Esophagus muscularis mucosa (tissue), 4 donors: ENCODE data around the gene PHC3. TPM values are rescaled to one million over a fixed set of nuclear protein-coding genes. Genes with fewer than 3 reads are reported as not detected.
A peak's percentile ranks its signal among the peaks of the same experiment; 100 is the strongest.

Experiments
- DNase-seq: peaks from one replicate; pipeline ENCODE4 v3.0.0-alpha.2; 2017; ENCODE audit errors: extremely low spot score
- H3K27ac ChIP-seq, 4 donors: fragments of 200-600 bp; sonication (generic); replicated peaks in 1 of 4; 1 replicate in 3 of 4; 2 replicates in 1 of 4; pipeline ENCODE4 v1.5.1; 2016 to 2019; ENCODE audit warnings: mild to moderate bottlenecking in 1 of 4
- H3K27me3 ChIP-seq, 4 donors: fragments of 200-600 bp; sonication (generic); one replicate each; pipeline versions ENCODE4 v1.5.1 to v1.6.0; 2016 to 2019
- H3K36me3 ChIP-seq, 4 donors: fragments of 200-600 bp; sonication (generic); one replicate each; pipeline ENCODE4 v1.5.1; 2016 to 2019
- H3K4me1 ChIP-seq, 4 donors: fragments of 200-600 bp; sonication (generic); one replicate each; pipeline ENCODE4 v1.5.1; 2016 to 2019
- H3K4me3 ChIP-seq, 4 donors: fragments of 200-600 bp; sonication (generic); 1 replicate in 2 of 4; 2 replicates in 2 of 4; pipeline ENCODE4 v1.5.1; 2016 to 2019; ENCODE audit warnings: mild to moderate bottlenecking in 4 of 4, moderate library complexity in 1 of 4
- H3K9me3 ChIP-seq, 4 donors: fragments of 200-600 bp; sonication (generic); 1 replicate in 3 of 4; 2 replicates in 1 of 4; pipeline ENCODE4 v1.5.1; 2016 to 2019
- EP300 ChIP-seq: sonication (generic); formaldehyde crosslinking; IDR thresholded peaks from one replicate; pipeline ENCODE4 v1.6.1; 2017; ENCODE audit warnings: antibody characterized with exemption
- POLR2A ChIP-seq: fragments of 450-650 bp; IDR thresholded peaks from one replicate; pipeline ENCODE4 v1.6.1; 2017; ENCODE audit warnings: antibody characterized with exemption, moderate library complexity, mild to moderate bottlenecking, low read depth
- POLR2AphosphoS5 ChIP-seq, 2 donors: sonication (generic); formaldehyde crosslinking; IDR thresholded peaks; one replicate each; pipeline ENCODE4 v1.6.1; 2017; ENCODE audit warnings: antibody characterized with exemption in 2 of 2
- WGBS: methylation state at CpG from one replicate; pipeline ENCODE4 v1.1.5; 2018; 5-methylcytosine and 5-hydroxymethylcytosine counted together
- intact Hi-C: fragments of 100-400 bp; cut with DNase I; formaldehyde crosslinking; loops from one replicate; pipeline ENCODE4 v1.15.1; 2023
- total RNA-seq, 4 donors: library from RNA; depleted of rRNA; stranded (reverse); fragments of >200 nt; gene quantifications; one replicate each; pipeline versions ENCODE4 v1.1.0 to v1.2.1, GENCODE V29; 2016
- TF ChIP-seq, protein P1 (sequence below), 3 experiments: fragments of 200-600 bp in 2 of 3; fragments of 450-650 bp in 1 of 3; sonication (generic) in 2 of 3; IDR thresholded peaks; one replicate each; pipeline ENCODE4 v1.5.1; 2017 to 2019; ENCODE audit warnings: antibody characterized with exemption in 3 of 3, mild to moderate bottlenecking in 2 of 3, moderate library complexity in 1 of 3

Gene PHC3, protein sequence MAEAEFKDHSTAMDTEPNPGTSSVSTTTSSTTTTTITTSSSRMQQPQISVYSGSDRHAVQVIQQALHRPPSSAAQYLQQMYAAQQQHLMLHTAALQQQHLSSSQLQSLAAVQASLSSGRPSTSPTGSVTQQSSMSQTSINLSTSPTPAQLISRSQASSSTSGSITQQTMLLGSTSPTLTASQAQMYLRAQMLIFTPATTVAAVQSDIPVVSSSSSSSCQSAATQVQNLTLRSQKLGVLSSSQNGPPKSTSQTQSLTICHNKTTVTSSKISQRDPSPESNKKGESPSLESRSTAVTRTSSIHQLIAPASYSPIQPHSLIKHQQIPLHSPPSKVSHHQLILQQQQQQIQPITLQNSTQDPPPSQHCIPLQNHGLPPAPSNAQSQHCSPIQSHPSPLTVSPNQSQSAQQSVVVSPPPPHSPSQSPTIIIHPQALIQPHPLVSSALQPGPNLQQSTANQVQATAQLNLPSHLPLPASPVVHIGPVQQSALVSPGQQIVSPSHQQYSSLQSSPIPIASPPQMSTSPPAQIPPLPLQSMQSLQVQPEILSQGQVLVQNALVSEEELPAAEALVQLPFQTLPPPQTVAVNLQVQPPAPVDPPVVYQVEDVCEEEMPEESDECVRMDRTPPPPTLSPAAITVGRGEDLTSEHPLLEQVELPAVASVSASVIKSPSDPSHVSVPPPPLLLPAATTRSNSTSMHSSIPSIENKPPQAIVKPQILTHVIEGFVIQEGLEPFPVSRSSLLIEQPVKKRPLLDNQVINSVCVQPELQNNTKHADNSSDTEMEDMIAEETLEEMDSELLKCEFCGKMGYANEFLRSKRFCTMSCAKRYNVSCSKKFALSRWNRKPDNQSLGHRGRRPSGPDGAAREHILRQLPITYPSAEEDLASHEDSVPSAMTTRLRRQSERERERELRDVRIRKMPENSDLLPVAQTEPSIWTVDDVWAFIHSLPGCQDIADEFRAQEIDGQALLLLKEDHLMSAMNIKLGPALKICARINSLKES
- 10 to 100 TPM; 53.7 to 83.1 (median 70.8) TPM for total RNA-seq

DNA sequence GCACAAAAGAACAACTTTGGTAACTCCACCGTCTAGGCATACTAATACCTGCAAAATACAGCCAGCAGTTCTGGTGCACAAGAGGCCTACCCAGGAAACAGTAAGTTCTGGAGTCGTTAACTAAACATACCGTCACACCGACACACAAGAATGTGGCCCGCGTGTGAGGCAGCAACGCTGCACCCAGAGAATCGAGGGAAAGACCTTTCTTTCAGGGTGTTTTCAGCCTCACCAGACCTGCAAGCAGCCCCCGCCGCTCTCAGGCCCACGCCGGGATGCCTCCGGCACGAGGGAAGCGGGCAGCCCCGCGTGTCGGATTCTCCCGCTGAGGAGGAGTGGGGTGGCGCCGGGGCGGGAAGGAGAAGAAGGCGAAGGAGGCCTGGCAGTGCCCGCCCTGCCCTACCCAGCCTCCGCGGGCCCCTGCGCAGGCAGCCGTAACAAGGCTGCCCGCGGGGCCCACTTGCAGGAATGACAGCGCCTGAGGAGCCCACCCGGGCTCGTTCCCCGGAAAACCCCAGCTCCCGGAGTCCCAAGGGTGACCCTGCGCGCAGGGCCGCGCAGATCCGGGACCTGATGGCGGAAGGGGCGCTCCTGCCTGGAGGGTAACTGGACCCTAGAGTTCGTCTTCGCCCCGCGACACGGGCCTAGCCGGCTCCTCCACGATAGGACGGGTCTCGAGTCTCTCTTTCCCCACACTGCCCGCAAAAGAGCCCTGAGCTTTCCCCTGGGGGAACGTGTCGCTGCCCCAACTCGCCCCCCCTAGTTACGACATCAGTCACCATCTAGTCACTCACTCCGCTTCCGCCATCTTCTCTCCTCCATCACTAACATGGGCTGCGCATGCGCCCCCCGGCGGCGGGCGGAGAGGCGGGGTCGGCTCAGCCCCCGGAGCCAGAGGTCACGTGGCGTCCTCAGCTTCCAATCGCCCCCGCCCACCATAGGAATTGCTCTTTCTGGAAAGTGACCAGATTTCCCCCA is at the start of gene PHC3:
Gene PHC3, minus strand, starts transcription at position 826 of the 978 bp plus-strand sequence. Its CDS starts 18 bp downstream, at position 808.
- Histone ChIP-seq H3K27ac (peak within 1 kb of the TSS; percentile 94 to 97 (median 96)), H3K9me3 (no peaks in the 10 kb centered on the region), H3K4me1 (peaks cover 18 to 41% (median 37%) of the 10 kb centered on the region in 4 donors), H3K4me3 (peak within 1 kb of the TSS; percentile 72 to 92 (median 85)), H3K27me3 (no peaks in the 10 kb centered on the region), H3K36me3 (peaks cover 3 to 26% (median 22%) of the 10 kb centered on the region in 4 donors)
- intact Hi-C loops: loop anchor here (5.0 kb wide), 1 partner anchor 41 kb away; the partner anchor contains the start of gene PRKCI
- 1% methylated on average over 29 of the region's 71 CpGs for WGBS
- peak; percentile 98 for DNase-seq
- TF ChIP-seq EP300 (no peak), POLR2AphosphoS5 (IDR thresholded peaks at IDR 0.05) (peak; percentile 94), POLR2A (peak; percentile 17)
- TF ChIP-seq, protein P1, sequence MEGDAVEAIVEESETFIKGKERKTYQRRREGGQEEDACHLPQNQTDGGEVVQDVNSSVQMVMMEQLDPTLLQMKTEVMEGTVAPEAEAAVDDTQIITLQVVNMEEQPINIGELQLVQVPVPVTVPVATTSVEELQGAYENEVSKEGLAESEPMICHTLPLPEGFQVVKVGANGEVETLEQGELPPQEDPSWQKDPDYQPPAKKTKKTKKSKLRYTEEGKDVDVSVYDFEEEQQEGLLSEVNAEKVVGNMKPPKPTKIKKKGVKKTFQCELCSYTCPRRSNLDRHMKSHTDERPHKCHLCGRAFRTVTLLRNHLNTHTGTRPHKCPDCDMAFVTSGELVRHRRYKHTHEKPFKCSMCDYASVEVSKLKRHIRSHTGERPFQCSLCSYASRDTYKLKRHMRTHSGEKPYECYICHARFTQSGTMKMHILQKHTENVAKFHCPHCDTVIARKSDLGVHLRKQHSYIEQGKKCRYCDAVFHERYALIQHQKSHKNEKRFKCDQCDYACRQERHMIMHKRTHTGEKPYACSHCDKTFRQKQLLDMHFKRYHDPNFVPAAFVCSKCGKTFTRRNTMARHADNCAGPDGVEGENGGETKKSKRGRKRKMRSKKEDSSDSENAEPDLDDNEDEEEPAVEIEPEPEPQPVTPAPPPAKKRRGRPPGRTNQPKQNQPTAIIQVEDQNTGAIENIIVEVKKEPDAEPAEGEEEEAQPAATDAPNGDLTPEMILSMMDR (IDR thresholded peaks at IDR 0.05): peak in 1 of 3 experiments; percentile 22

DNA sequence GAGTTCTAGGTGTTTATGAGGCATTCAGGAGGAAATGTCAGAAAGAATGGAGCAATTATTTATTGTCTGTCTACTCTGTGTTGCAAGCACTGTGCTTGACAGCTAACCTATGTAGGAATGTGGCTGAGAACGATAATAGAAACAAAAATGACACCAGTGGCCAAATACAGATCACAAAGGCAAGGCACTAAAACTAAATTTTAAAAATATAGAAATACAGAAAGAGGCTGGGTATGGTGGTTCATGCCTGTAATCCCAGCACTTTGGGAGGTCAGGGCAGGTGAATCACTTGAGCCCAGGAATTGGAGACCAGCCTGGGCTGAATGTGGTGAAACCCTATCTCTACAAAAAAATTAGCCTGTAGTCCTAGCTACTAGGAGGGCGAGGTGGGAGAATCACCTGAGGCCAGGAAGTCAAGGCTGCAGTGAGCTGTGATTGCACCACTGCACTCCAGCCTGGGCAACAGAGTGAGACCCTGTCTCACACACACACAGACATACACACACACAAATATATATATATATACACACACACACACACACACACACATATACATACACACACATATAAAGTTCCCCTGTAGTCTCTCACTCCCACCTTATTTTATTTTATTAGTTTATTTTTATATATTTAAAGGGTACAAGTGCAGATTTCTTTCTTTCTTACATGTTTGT is 46.7 kb upstream of the PHC3 start:
- H3K36me3 ChIP-seq: no peaks in the 10 kb centered on the region
- no peak for DNase-seq
- H3K4me1 ChIP-seq: peaks cover 11 to 95% (median 87%) of the 10 kb centered on the region in 4 donors
- H3K4me3 ChIP-seq: no peak overlapping the region
- TF ChIP-seq, protein P1 (IDR thresholded peaks at IDR 0.05): no peak
- TF ChIP-seq EP300: no peak
- TF ChIP-seq POLR2A: no peak
- TF ChIP-seq POLR2AphosphoS5 (IDR thresholded peaks at IDR 0.05): no peak
- WGBS: 52% methylated on average over 2 of the region's 2 CpGs
- H3K27me3 ChIP-seq: no peaks in the 10 kb centered on the region
- H3K27ac ChIP-seq: peak overlapping the region; percentile 48 to 65 (median 62)
- intact Hi-C loops: no loop called here
- no peaks in the 10 kb centered on the region for H3K9me3 ChIP-seq

DNA sequence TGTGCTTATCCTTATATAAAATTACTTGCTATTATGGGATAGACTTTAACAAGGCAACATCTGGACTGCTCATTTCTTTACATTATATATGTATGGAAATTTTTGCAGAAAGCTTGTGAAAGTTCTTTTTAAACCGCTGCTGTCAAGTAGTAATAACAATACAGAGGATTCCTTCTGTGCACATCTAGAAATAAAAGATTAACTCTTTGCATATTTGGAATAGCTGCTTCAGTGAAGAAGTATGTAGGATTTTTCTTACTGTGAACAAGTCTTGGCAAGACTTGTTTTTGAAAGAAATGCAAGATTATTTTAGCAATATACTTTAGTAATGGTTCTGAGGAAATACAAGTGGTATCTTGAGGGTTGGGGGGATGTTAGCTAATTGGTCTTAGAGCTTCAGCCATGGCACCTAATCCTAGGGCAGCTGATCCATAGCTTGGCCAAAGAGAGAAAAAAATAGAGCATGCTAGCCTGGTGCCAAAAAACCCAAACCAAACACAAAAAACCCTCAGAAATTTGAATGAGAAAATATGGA is 45.0 kb upstream of the PHC3 start:
- TF ChIP-seq EP300 (no peak), POLR2AphosphoS5 (IDR thresholded peaks at IDR 0.05) (no peak), POLR2A (no peak)
- TF ChIP-seq, protein P1 (IDR thresholded peaks at IDR 0.05): no peak
- Histone ChIP-seq H3K27ac (peak overlapping the region; percentile 48 to 65 (median 62)), H3K9me3 (no peaks in the 10 kb centered on the region), H3K4me3 (no peak overlapping the region), H3K27me3 (no peaks in the 10 kb centered on the region), H3K4me1 (peaks cover 8 to 83% (median 78%) of the 10 kb centered on the region in 4 donors), H3K36me3 (no peaks in the 10 kb centered on the region)
- intact Hi-C loops: no loop called here
- DNase-seq: no peak
- WGBS: 42% methylated on average over 1 of the region's 1 CpG
